GM19025 (cell line): ENCODE results near the gene KRTAP21-2.
"Not testable (repeated sequence)": the region's sequence is repeated elsewhere in the genome, so short reads cannot be mapped to it uniquely, and the experiment has no call there.

ENCODE experiments used
- ATAC-seq: cut with Tn5 transposase; IDR thresholded peaks from one replicate; pipeline ENCODE4 v1.9.1; 2021; ENCODE audit warnings: mild to moderate bottlenecking, low read depth, moderate library complexity; ENCODE audit not compliant: unreplicated experiment

The KRTAP21-2 gene

GRCh38 chr21:30747159-30747558, at the start of gene KRTAP21-2:
Gene KRTAP21-2 (minus strand): TSS chr21:30747259. CDS start chr21:30747202, 57 bp downstream.
- no peak for ATAC-seq

- ATAC-seq = no peak
Observed at GRCh38 chr21:30793581-30794314, 46.7 kb upstream of the KRTAP21-2 start.

GRCh38 chr21:30779249-30779648, 32.2 kb upstream of the KRTAP21-2 start:
- no peak for ATAC-seq

- ATAC-seq = no peak
Observed at GRCh38 chr21:30769724-30770431, 22.8 kb upstream of the KRTAP21-2 start.

GRCh38 chr21:30760776-30761175, 13.7 kb upstream of the KRTAP21-2 start:
- no peak for ATAC-seq

DNA sequence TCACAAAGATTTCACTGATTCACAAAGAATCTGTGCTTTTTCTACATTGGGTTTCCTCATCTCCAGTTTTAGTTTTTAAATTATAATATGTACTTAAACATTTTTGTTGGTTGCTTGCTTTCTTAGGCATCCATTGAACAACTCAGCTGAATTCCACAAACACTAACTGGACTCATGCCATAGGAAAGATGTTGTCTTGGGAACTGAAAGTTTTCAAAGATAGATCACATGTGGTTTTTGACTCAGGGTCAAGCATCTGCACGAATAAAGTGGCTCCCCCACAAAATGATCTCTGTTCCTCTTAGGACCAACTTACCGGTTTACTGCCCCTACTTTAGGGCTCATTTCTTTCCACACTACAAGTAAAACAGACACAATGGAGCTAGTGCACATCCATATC, 11.2 kb upstream of the KRTAP21-2 start:
- no peak for ATAC-seq

GRCh38 chr21:30755328-30755727, 8.3 kb upstream of the KRTAP21-2 start, which contains the start of gene KRTAP21-1:
Gene KRTAP21-1 (minus strand): TSS chr21:30755428. CDS start chr21:30755378, 50 bp downstream.
- not testable (repeated sequence) for ATAC-seq

GRCh38 chr21:30740462-30740861, 6.6 kb downstream of the KRTAP21-2 start:
- ATAC-seq = no peak

DNA sequence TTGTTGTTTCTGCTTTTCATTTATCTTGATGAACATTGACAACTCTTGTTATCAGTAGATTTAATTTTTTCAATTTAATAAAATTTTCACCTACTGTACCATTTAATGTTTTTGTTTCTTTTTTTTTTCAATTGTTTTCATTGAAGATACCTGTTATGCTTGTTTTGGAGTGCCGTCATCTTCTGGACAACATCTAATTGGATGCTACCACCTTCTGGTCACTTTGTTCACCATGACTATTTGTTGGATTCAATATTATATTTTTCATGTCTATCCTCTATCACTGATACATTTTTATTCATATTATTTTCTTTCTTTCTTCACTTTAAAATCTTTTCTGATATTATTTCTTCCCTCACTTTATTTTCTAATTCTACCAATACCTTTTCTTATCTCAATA, 14.0 kb downstream of the KRTAP21-2 start:
- no peak for ATAC-seq

DNA sequence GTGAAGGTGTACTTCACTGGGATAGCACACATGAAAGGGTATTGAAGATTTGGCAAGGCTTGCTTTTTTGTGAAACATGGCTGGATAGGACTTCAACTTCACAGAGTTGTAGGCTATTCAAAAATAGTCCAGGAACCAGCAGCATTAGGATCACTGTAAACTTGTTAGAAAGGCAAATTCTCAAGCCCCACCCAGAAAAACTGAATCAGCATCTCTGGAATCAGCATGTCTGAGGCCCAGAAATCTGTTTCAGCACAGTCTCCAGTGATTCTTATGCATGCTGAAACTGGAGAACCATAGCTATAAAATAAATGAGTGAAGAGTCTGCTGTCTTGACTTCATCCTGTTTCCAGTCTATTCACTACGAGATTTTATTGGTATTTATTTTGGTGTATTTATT, 20.3 kb downstream of the KRTAP21-2 start:
- no peak for ATAC-seq

- ATAC-seq = no peak
Observed at GRCh38 chr21:30719401-30719800, 27.7 kb downstream of the KRTAP21-2 start.

- ATAC-seq = no peak
Observed at GRCh38 chr21:30718239-30718909, 28.7 kb downstream of the KRTAP21-2 start, which contains the start of gene KRTAP21-3. Gene KRTAP21-3 (minus strand): TSS chr21:30718777. CDS start chr21:30718759, 18 bp downstream.

GRCh38 chr21:30717105-30717504, 30.0 kb downstream of the KRTAP21-2 start:
- ATAC-seq = no peak

DNA sequence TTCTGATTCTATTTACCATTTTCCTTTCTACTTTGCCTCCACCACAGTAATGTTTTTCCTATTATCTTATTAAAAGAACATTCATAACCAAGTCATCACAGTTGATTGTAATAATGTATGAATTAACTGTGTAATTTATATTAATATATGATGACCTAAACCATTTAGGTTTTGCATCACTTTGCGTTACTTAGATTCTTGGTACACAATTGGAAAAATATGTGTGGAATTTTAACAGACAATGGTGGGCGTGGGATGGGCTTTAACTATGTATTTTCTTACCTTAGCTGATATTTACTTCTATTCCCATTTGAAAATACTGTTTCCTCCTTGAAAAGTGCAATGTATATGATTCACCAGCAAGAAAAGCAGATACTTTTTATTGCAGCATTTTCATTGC, 32.1 kb downstream of the KRTAP21-2 start:
- no peak for ATAC-seq

- no peak for ATAC-seq
Observed at GRCh38 chr21:30714456-30714855, 32.6 kb downstream of the KRTAP21-2 start.

GRCh38 chr21:30713766-30714165, 33.3 kb downstream of the KRTAP21-2 start:
- no peak for ATAC-seq

- no peak for ATAC-seq
Observed at GRCh38 chr21:30710499-30710898, 36.6 kb downstream of the KRTAP21-2 start.

- no peak for ATAC-seq
Observed at GRCh38 chr21:30707409-30707808, 39.6 kb downstream of the KRTAP21-2 start.
